Hematopoietic multipotent progenitor cell (in vitro differentiated cells): ENCODE results near the gene SIAE. TPM values are rescaled to one million over a fixed set of nuclear protein-coding genes. Genes with fewer than 3 reads are reported as not detected.

Experiments
- DNase-seq, 3 donors: peaks; one replicate each; pipeline ENCODE4 v3.0.0-alpha.2; 2011 to 2015; ENCODE audit warnings: low read depth in 2 of 3, low spot score in 2 of 3
- total RNA-seq: library from RNA; depleted of rRNA; stranded (reverse); fragments of >200 nt; gene quantifications from one replicate; pipeline ENCODE4 v1.2.3, GENCODE V29; 2012

The SIAE gene, protein sequence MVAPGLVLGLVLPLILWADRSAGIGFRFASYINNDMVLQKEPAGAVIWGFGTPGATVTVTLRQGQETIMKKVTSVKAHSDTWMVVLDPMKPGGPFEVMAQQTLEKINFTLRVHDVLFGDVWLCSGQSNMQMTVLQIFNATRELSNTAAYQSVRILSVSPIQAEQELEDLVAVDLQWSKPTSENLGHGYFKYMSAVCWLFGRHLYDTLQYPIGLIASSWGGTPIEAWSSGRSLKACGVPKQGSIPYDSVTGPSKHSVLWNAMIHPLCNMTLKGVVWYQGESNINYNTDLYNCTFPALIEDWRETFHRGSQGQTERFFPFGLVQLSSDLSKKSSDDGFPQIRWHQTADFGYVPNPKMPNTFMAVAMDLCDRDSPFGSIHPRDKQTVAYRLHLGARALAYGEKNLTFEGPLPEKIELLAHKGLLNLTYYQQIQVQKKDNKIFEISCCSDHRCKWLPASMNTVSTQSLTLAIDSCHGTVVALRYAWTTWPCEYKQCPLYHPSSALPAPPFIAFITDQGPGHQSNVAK
- 11.0 TPM for total RNA-seq

DNA sequence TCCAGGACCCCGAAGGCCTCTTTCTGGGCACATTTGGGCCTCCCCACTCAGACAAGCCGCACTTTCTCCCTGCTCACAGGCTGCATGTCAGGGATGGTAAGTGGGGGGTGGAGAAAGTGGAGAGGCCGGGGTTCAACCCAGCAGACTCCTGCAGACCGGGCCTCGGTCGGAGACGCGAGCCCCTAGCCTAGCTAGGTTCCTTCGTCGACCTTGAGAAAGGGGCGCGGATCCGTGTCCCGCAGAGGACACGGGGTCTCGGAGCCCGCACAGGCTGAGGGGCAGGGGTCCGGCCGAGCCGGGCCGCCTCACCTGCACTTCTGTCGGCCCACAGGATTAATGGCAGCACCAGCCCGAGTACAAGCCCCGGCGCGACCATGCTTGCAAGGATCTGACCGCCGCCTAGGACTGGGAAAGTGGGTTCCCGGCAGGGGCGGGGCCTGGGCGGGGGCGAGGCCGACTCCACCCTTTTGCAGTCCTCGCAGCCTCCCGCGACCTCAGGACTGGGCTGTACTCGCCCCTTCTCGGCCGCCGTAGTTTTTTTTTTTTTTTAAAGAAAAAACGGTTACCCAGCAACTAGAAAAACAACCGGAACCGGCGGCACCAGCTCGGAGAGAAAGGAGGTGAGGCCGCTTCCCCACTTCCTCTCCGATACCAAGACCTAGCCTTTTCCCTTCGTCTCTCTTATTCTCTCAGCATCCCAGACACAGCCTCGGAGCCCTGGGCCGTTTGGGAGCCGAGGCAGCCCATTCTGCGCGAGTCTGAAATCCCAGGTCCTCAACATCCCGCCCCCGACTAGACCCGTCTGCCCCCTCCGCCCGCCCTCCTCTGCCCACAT is at the start of gene SIAE, which contains the start of gene SPA17:
Gene SIAE (minus strand): TSS at position 407 of the 835 bp plus-strand sequence. CDS start 31 bp downstream, at position 376.
Gene SPA17 (plus strand): TSS at position 572 of the 835 bp plus-strand sequence. CDS start 1,361 bp downstream, outside the sequence.
- DNase-seq = peak; percentile 87 to 97 (median 95)

GRCh38 chr11:124722176-124722575 is 48.6 kb upstream of the SIAE start:
- DNase-seq = no peak

- DNase-seq = no peak
These were observed 46.0 kb upstream of the SIAE start for GRCh38 chr11:124719534-124719933.

GRCh38 chr11:124718801-124719200 is 45.3 kb upstream of the SIAE start:
- no peak for DNase-seq

DNA sequence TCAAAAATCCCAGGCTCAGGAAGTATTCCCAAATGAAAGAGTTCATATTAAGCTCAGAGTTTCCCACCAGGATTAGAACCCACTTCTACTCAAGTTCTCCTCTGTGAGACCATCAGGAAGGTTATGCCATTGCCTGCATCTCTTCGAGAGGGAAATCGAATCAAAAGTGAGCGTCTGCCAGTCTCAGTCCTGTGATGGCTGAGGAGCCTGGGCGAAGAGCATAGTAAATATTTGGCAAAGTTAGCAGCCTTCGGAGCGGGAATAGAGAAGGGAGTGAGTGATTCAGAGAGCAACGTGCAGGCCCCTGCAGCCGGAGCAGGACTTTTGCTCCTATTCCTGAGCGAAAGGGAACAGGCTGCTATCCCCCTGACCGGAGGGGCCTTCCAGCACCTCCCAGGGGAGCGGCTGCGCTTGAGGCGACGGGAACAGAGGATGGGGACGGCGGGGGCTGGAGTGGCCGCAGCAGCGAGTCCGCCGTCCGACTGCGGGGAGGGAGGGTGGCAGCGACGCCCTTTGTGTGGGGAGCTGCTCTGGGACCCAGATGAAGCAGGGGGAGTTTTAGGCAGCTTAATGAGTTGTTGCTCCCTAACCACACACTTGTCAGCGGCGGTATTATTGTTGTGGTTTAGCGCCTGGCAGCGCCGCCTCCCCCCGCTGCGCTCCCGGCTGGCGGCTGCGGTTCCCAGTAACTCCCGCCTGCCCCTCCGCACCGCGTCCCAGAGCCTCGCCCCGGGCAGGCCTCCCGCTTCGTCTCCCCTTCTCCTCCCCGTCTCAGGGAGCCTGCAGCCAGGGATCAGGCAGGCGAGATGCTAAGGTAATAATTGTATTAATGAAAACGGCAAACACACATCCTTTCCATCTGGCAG is 44.5 kb upstream of the SIAE start:
- peak in 2 of 3 donors; percentile 41 to 46 for DNase-seq

GRCh38 chr11:124717421-124717785 is 43.9 kb upstream of the SIAE start:
- no peak for DNase-seq

- DNase-seq = peak in 2 of 3 donors; percentile 66 to 92
These were observed 43.1 kb upstream of the SIAE start for GRCh38 chr11:124716591-124716990.

DNA sequence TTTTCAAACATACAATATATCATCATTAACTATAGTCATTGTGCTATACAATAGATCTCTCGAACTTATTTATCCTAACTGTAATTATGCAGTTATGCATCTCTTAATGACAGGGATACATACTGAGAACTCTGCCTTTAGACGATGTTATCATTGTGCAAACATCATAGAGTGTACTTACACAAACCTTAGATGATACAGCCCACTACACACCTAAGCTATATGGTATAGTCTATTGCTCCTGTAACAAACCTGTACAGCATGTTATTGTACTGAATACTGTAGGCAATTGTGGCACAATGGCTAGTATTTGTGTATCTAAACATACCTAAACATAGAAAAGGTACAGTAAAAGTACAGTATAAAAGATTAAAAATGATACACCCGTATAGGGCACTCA is 38.9 kb upstream of the SIAE start:
- DNase-seq = no peak

DNA sequence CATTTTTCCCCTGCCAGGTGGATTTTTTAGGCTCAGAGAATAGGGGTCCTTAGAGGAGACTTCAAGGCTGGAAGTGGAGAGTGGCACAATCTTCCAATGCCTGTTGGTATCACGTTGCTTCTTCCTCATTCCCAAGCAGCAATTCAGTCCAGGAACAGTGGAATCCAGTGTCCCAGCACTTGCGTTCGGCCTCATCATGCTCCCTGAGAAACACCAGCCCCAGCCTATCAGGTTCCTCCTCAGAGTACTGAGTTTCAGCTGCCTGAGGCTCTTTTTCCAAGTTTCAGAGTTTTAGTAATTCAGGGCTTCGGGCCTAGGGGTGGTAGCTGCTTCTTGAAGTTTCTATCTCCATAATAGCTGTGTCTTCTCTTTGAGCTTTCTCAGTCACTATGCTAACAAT is 34.3 kb upstream of the SIAE start:
- no peak for DNase-seq

DNA sequence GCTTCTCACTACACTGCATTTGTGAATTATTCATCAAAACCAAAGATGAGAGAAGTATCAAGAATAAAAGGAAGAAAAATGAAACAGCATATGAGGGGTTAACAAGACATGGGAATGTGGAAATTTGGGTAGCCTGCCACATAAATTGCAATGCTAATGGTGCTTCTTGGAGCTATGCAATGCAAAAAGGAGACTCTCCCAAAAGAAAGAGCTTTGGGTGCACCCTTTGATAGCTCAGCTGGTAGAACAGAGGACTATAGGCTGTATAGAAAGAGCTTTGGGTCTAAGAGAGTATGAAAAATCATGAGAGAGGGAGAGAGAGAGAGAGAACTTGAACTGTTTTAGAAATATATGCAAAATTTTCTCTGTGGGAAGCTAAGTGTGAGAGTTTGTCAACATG is 26.5 kb upstream of the SIAE start:
- DNase-seq = no peak

DNA sequence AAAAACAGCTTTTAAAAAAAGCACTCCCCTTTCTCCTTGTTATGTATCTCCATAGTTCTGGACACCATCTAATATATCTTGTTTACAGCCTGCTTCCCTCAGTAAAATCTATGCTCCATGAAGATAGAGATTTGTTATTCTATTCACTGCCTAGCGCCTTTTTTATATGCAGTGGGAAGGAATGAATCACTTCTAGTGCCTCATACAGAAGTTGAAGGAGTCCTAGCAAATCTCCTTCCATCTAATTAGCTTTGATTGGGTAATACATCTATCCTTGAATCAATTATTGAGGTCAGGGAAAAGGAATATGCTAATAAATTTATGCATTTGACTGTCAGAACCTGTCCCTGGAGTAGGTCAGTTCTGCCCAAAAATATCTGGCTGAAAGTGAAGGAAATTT is 26.0 kb upstream of the SIAE start:
- no peak for DNase-seq

- DNase-seq = no peak
These were observed 19.6 kb upstream of the SIAE start for GRCh38 chr11:124693142-124693541.

- DNase-seq = peak in 1 of 3 donors; percentile 11
These were observed 8.9 kb upstream of the SIAE start for GRCh38 chr11:124682443-124682842.

DNA sequence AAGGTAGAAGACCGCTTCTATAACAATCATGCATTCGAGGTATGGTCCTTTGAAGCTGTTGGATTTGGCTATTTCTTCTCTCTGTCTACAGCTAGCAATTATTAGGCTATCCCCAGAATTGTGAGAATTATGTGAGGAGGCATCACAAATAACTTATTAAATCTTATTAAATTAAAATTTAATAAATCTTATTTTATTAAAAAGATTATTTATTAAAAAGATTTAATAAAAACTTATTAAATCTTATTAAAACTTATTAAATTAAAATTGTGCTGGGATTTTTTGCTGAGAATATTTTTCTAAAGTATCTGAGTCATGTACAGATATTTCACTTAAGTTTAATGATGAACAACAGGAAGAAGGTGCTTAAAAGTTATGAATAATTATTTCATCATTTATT is 7.9 kb upstream of the SIAE start:
- DNase-seq = no peak

- DNase-seq = no peak
These were observed 4.9 kb upstream of the SIAE start for GRCh38 chr11:124678416-124678815.

DNA sequence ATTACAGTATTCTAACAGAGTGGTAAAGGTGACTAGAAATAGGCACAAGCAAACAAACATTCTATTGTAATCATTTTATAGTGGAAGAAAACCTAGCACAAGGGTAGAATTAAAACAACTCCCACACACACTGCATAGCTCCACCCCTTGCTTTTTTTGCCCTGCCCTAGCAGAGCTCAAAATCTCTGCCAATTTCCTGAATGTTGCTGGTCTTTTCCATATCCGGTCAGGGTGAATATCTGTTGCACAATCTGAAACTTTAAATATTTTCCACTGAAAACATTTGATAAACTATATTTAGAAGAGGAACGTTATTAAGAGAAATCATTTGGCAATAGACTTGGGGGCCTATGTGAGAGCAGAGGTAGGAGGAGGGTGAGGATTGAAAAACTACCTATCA is 2.8 kb upstream of the SIAE start:
- no peak for DNase-seq

DNA sequence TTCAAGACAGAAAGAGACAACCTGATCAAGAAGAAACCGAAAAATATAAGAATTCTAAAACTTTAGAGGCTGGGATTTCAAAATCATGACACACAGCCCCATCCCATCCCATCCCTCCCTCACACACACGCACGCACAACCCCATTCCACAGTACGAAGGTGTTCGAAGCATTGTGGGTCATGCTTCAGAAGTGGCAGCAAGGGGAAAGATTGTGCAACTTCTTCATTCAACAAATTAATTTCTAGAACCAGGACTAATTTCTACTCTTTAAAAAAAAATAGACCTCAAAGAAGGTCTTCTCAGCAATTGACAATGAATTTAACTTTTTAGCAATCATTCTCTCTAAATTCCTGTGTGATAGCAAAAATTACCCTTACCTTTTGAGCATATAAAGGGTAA is 1.0 kb upstream of the SIAE start:
- DNase-seq = no peak

- DNase-seq = no peak
These were observed 604 bp upstream of the SIAE start for GRCh38 chr11:124674168-124674517.

- DNase-seq = no peak
These were observed 863 bp downstream of the SIAE start for GRCh38 chr11:124672536-124673215.

GRCh38 chr11:124670732-124671131 is 2.8 kb downstream of the SIAE start:
- DNase-seq = peak in 2 of 3 donors; percentile 76 to 89
